HEK293 (cell line): Measurements from ENCODE around the gene RTKN2.

Source experiments
- CTCF ChIA-PET: fragments of 350-600 bp; formaldehyde crosslinking; extraction: SDS; loops from one replicate; lab custom pipeline; 2021; ENCODE audit warnings: antibody characterized with exemption; lab: Yijun Ruan, JAX
- POLR2A ChIA-PET: fragments of 300-600 bp; formaldehyde crosslinking; extraction: SDS; loops from one replicate; lab custom pipeline; 2020; ENCODE audit warnings: antibody characterized with exemption, inconsistent platforms; lab: Yijun Ruan, JAX
- H3K27ac ChIP-seq: fragments of 200-500 bp; sonication (Bioruptor generic); 2 replicates; pipeline ENCODE4 v1.5.1; 2014; ENCODE audit warnings: low read depth, low read length, control low read depth, inconsistent platforms; ENCODE audit errors: extremely low read depth
- H3K36me3 ChIP-seq, 2 experiments: fragments of 200-500 bp in 1 of 2; sonication (Bioruptor generic) in 1 of 2; 1 replicate in 1 of 2; 2 replicates in 1 of 2; pipeline ENCODE4 v1.5.1; 2014 to 2017; ENCODE audit warnings: inconsistent platforms in 2 of 2, low read length in 2 of 2; ENCODE audit not compliant: control insufficient read depth in 2 of 2, insufficient read depth in 1 of 2
- H3K4me1 ChIP-seq: fragments of 200-500 bp; sonication (Bioruptor generic); 2 replicates; pipeline ENCODE4 v1.5.1; 2014; ENCODE audit warnings: mild to moderate bottlenecking, low read length, inconsistent platforms; ENCODE audit not compliant: control insufficient read depth, insufficient read depth
- H3K4me3 ChIP-seq: 2 replicates; pipeline ENCODE4 v1.5.1; 2011; ENCODE audit warnings: low read depth, mild to moderate bottlenecking, control low read depth, low read length, moderate library complexity
- H3K9me3 ChIP-seq: fragments of 200-500 bp; sonication (Bioruptor generic); 2 replicates; pipeline ENCODE4 v1.5.1; 2014; ENCODE audit warnings: low read depth, low read length, inconsistent platforms; ENCODE audit not compliant: control insufficient read depth, insufficient read depth
- EGR2 ChIP-seq: fragments of 450-650 bp; formaldehyde crosslinking; IDR thresholded peaks from 2 replicates; pipeline ENCODE4 v1.5.1; 2016; ENCODE audit warnings: low read depth, missing biosample characterization, missing genetic modification characterization
- KLF7 ChIP-seq: fragments of 450-650 bp; formaldehyde crosslinking; IDR thresholded peaks from 2 replicates; pipeline ENCODE4 v1.5.1; 2016; ENCODE audit warnings: missing biosample characterization, missing genetic modification characterization, borderline replicate concordance
- MYNN ChIP-seq: fragments of 450-650 bp; formaldehyde crosslinking; IDR thresholded peaks from 2 replicates; pipeline ENCODE4 v1.5.1; 2016; ENCODE audit warnings: missing biosample characterization, missing genetic modification characterization, borderline replicate concordance
- MZF1 ChIP-seq: fragments of 450-650 bp; formaldehyde crosslinking; IDR thresholded peaks from 2 replicates; pipeline ENCODE4 v1.5.1; 2017; ENCODE audit warnings: missing biosample characterization, missing genetic modification characterization, borderline replicate concordance
- PRDM1 ChIP-seq: fragments of 450-650 bp; formaldehyde crosslinking; IDR thresholded peaks from 2 replicates; pipeline ENCODE4; 2016; ENCODE audit warnings: missing biosample characterization, missing genetic modification characterization
- PRDM2 ChIP-seq: fragments of 450-650 bp; formaldehyde crosslinking; IDR thresholded peaks from 2 replicates; pipeline ENCODE4 v1.5.1; 2016; ENCODE audit warnings: missing biosample characterization, missing genetic modification characterization, borderline replicate concordance
- REST ChIP-seq: fragments of 450-650 bp; formaldehyde crosslinking; IDR thresholded peaks from 2 replicates; pipeline ENCODE4 v1.5.1; 2016; ENCODE audit warnings: missing biosample characterization, missing genetic modification characterization
- ZBTB48 ChIP-seq: fragments of 450-650 bp; formaldehyde crosslinking; IDR thresholded peaks from 2 replicates; pipeline ENCODE4 v1.5.1; 2016; ENCODE audit warnings: missing biosample characterization, missing genetic modification characterization
- ZBTB6 ChIP-seq: fragments of 450-650 bp; formaldehyde crosslinking; IDR thresholded peaks from 2 replicates; pipeline ENCODE4 v1.5.1; 2017; ENCODE audit warnings: missing biosample characterization, missing genetic modification characterization
- ZFP69B ChIP-seq: fragments of 450-650 bp; formaldehyde crosslinking; IDR thresholded peaks from 2 replicates; pipeline ENCODE4 v1.5.1; 2016; ENCODE audit warnings: missing biosample characterization, missing genetic modification characterization
- ZNF146 ChIP-seq: fragments of 450-650 bp; formaldehyde crosslinking; IDR thresholded peaks from 2 replicates; pipeline ENCODE4 v1.5.1; 2016; ENCODE audit warnings: missing biosample characterization, missing genetic modification characterization
- ZNF16 ChIP-seq: fragments of 450-650 bp; formaldehyde crosslinking; IDR thresholded peaks from 2 replicates; pipeline ENCODE4 v1.5.1; 2016; ENCODE audit warnings: low read depth, missing biosample characterization, missing genetic modification characterization
- ZNF175 ChIP-seq: fragments of 450-650 bp; formaldehyde crosslinking; IDR thresholded peaks from 2 replicates; pipeline ENCODE4 v1.5.1; 2016; ENCODE audit warnings: missing biosample characterization, missing genetic modification characterization
- ZNF26 ChIP-seq: fragments of 450-650 bp; formaldehyde crosslinking; IDR thresholded peaks from 2 replicates; pipeline ENCODE4 v1.5.1; 2016; ENCODE audit warnings: missing biosample characterization, missing genetic modification characterization
- ZNF324 ChIP-seq: fragments of 450-650 bp; formaldehyde crosslinking; IDR thresholded peaks from 2 replicates; pipeline ENCODE4 v1.5.1; 2016; ENCODE audit warnings: missing biosample characterization, missing genetic modification characterization
- ZNF341 ChIP-seq: fragments of 450-650 bp; formaldehyde crosslinking; IDR thresholded peaks from 2 replicates; pipeline ENCODE4; 2016; ENCODE audit warnings: low read depth, missing biosample characterization, missing genetic modification characterization
- ZNF362 ChIP-seq: fragments of 450-650 bp; formaldehyde crosslinking; IDR thresholded peaks from 2 replicates; pipeline ENCODE4 v1.5.1; 2016; ENCODE audit warnings: missing biosample characterization, missing genetic modification characterization
- ZNF530 ChIP-seq: fragments of 450-650 bp; formaldehyde crosslinking; IDR thresholded peaks from 2 replicates; pipeline ENCODE4 v1.5.1; 2016; ENCODE audit warnings: low read depth, missing biosample characterization, missing genetic modification characterization
- ZNF580 ChIP-seq: fragments of 450-650 bp; formaldehyde crosslinking; IDR thresholded peaks from 2 replicates; pipeline ENCODE4 v1.5.1; 2016; ENCODE audit warnings: missing biosample characterization, missing genetic modification characterization

The RTKN2 gene

DNA sequence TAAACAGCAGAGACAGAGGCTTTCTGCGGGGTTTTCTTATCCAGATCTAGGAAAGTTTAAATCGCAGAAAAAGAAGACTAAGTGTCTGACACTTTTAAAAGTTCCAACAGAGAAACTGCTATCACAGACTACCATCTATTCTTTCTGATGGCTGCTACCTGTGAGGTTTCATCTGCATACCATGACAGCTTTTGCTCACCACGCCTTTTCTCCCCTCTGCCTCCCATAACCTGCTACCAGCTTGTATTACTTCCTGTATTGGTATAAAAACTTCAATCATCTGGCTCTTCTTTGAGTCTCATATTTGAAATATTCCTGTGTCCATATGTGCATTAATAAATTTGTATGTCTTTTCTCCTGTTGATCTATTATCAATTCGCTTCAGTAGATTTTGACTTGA, 34.1 kb upstream of the RTKN2 start (continued):
- TF ChIP-seq REST (tag by site-specific recombination) (no peak), MYNN (tag by site-specific recombination) (no peak), ZNF530 (tag by site-specific recombination) (no peak)

DNA sequence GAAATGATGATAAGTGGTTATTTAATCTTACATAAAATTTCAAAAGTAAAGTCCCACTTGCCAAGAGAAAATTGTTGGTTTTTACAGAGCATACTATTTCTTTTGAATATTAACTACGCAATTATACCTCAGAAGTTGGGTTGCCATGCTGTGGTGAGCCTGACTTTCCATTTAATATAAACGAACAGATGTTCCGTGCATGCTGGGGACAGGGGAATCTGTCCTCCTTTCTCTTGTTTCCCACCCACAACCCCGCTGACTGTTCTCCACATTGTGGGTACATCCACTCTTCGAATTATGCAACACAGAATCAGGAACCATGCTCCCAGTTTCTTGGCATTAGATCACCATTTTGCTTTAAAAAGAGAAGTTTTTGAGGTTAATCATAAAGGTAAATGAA, 29.2 kb upstream of the RTKN2 start:
- POLR2A ChIA-PET: no interaction called here
- Histone ChIP-seq H3K27ac (no peak overlapping the region), H3K4me3 (no peak overlapping the region), H3K4me1 (no peaks in the 10 kb centered on the region), H3K9me3 (no peaks in the 10 kb centered on the region), H3K36me3 (no peaks in the 10 kb centered on the region)
- CTCF ChIA-PET: interaction anchor here (1.1 kb wide), 1 partner anchor 139 kb away, joined by 6 read pairs; no protein-coding TSS in a partner anchor
- TF ChIP-seq ZBTB48 (no peak), ZNF146 (tag by site-specific recombination) (no peak), ZNF324 (no peak), ZNF362 (no peak), ZNF26 (no peak), PRDM2 (tag by site-specific recombination) (no peak), ZNF16 (tag by site-specific recombination) (no peak), ZNF341 (tag by site-specific recombination) (no peak)

- Histone ChIP-seq H3K9me3 (no peaks in the 10 kb centered on the region), H3K27ac (no peak overlapping the region), H3K36me3 (no peaks in the 10 kb centered on the region), H3K4me1 (no peaks in the 10 kb centered on the region), H3K4me3 (no peak overlapping the region)
- ChIA-PET CTCF (interaction anchor here (0.6 kb wide), 1 partner anchor 205 kb away, joined by 3 read pairs; no protein-coding TSS in a partner anchor), POLR2A (no interaction called here)
- no peak for TF ChIP-seq PRDM1 (tag by site-specific recombination)
- TF ChIP-seq ZBTB6 (tag by site-specific recombination): no peak
- no peak for TF ChIP-seq MZF1 (tag by site-specific recombination)
- no peak for TF ChIP-seq EGR2 (tag by site-specific recombination)
- TF ChIP-seq ZNF580 (tag by site-specific recombination): no peak
- TF ChIP-seq ZNF175 (tag by site-specific recombination): no peak
- no peak for TF ChIP-seq KLF7 (tag by site-specific recombination)
- no peak for TF ChIP-seq ZFP69B (tag by site-specific recombination)
Observed at GRCh38 chr10:62284221-62284620, 15.6 kb upstream of the RTKN2 start.
